Stimulated activated CD8-positive, alpha-beta memory T cell treated with anti-CD3 and anti-CD28 coated beads, Interleukin-15, amount 100 ng/mL, for 48 hours (primary cell): ENCODE results near the gene DMBX1.
A peak's percentile ranks its signal among the peaks of the same experiment; 100 is the strongest.

Experiments
- DNase-seq, 2 donors: peaks; one replicate each; pipeline ENCODE4 v3.0.0-alpha.2; 2020; ENCODE audit warnings: low read depth in 2 of 2

DMBX1 gene

DNA sequence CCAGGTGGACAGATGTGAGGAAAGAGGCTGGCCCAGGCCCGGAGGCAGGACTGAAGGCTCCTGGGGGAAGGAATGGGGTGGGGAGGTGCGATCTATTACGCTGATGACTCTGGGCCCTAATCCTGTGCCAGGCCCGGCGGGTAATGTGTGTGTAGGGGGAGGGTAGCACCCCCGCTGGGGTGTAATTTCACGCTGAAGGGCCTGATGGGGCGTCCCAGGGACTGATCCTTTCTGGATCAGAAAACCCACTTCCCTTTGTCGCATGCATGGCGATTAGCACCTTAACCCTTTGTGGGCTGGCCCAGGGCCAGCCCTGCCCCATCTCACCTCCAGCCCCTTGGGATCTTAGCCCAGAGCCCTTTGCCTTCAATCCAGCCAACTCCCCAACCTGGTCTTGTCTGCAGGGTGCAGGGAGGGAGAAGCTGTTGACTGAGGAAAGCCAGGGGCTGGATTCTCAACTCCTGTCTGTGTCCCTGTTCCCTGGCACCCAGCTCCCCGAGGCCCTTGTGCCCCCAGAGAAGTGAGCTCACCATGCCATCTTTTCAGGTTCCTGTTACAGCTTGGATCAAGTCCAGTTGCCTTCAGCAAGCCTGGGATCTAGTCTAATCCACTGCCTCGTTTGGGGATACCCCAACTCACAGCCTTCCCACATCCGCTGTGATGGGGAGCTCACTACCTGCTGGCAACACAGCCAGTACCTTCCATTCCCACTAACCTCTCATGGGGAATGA, 35.8 kb downstream of the DMBX1 start:
- DNase-seq = no peak

DNA sequence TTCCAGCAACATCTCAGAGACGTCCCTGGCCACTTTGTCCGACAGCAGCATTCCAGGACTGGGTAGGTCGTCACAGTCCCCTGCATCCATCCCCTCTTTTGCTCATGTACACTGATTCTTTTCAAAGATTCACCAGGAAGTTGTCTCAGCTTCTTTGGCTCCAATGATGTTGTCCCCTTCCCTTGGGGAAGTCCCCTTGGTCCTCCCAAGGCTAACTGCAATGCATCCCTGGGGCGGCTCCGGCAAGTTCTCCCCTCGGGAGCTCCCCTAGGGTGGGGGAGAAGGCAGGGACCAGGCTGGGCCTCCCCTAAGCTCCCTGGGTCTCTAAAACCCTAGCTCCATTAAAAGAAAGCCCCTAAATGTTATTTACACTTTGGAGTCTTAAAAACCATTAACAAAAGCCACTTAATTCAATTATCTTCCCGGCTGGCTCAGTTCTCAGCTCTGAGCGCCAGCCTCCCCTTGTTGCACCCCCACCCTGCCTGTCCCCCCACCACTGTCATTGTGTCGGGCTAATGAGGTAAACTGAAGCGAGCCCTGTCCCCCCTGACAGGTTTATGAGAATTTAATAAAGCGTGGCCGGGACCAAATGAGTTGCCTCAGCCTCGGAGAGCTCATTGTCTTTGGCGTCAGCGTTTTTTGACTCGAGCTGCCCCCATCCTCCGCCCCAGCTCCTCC, 36.5 kb downstream of the DMBX1 start:
- no peak for DNase-seq

DNA sequence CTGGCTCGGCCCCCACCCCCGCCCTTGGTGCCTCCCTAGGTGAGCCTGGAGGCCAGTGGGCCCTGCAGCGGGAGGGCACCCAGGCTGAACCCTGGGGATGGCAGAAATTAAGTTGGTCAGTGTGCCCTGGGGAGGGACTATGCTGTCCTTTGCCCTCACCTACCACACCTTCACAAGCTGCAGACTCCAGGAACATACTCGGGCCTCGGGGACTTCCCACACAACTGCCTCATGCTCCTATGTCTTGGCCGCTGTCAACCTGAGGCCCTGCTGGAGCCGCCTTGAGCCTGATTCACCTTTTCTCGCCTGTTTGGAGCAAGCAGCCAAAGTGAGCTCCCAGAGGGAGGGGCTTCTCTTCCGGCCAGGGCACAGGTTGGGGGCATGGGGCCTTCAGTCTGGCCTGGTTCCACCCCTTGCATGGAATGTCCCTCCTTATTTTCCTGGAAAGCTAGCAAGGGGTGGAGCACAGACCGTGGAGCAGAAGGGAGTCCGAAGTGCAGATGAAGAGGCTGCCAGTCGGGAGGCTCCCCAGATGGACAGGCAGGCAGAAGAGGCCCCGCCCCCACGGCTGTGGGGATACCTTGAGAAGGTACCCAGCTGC, 37.2 kb downstream of the DMBX1 start:
- DNase-seq = no peak

DNA sequence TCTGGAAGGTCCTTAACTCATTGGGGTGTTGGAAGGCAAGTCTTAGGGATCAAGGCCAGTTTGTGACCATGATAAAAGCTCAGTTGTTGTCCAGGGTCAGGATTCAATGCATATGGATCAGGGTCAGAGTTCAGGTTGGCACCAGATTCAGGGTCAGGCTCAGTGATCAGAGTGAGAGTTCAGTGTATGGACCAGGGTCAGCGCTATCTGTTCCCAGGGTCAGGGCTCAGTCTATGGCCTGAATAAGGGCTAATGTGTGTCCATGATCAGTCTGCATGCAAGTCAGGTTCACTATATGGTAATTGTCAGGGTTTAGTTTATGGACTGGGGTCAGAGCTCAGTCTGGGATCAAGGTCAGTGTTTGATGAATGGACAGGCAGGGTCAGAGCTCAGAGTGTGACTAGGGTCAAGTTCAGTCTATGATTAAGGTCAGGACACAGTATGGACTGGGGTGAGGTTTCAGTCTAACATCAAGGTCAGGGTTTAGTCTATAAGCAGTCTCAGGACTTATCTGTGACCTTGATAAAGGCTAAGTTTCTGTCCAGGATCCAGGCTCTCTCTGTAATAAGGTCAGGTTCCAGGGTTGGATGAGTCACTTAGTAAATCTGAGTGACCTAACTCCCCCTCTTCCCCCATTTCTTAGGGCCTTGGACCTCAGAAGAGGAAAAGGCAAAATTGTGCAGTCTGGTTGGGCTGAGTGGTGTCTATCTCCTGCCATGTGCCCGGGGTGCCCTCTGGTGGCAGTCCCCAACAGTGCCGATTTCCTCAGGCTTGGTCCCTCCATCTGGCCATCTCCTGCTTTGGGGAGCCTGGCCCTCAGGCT, 38.0 kb downstream of the DMBX1 start:
- peak; percentile 39 to 57 for DNase-seq

DNA sequence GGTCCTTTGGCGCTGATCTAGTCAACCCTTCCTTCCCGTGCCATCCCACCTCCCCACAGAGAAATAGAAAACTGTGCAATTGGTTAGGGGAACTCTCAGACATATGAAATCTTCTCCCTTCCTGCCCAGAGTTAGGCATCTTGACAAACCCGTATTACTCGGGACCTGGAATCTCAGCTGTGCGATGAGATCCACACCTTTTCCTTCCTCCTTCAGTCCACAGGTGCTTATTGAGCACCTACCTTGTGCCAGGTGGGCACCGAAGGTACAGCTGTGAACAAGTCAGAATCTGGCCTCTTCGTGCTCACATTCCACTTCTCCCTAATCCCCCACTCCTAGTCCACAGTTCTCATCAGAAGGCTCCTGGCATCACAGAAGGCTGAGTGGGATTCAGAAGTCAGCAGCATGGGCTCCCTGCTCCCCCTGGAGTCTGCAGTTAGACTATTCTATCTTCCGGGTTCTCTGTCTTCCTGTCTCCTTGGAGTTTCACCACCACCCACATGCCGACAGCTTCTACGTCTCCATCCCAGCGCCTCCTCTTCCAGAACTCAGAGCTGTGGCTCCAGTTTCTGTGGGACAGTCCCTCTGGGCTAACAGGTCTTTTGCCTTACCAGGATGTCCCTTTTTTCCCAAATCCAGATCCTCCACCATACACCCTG, 38.8 kb downstream of the DMBX1 start:
- no peak for DNase-seq

DNA sequence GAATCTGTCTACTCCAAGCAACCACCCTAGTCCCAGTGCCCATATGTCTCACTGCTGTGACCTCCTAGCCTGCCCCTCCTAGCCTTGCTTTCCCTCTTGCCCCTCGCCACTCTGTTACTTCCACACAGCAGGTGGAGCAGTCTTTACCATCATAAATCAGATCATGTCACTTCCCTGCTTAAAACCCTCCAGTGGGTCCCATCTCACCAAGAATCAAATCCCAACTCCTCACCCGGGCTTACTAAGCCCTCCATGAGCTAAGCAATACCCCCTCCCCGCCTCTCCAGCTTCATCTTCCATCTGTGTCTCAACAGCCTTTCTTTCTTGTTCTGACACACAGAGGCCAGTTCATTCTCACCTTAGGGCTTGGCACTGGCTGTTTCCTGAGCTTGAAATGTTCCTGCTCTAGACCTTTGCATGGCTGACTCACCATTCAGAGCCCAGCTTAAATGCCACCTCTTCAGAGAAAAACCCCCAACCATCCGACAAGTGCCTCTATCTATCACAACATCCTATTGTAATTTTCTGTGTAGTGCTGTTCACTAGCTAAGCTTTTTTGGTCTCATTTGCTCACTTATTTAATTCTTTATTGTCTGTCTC, 39.5 kb downstream of the DMBX1 start:
- DNase-seq = no peak

DNA sequence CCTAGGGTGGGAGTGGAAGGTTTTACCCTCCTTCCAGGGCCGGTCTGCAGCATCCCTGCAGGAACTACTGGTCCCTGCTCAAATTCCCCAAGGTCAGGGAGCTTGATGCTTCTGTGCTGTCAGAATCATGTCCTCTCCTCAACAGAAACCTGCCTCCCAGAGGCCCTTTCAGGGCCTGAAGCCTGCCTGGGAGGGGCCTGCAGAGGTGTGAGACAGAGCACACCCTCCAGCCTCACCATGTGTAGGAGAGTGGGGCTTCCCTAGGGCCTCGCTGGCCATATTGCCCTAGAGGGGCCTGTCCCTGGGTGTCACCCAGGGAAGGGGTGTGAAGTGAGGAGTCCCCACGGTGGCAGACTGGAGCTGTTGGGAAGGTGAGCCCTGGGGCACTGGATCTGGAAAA, 40.7 kb downstream of the DMBX1 start:
- DNase-seq = no peak

DNA sequence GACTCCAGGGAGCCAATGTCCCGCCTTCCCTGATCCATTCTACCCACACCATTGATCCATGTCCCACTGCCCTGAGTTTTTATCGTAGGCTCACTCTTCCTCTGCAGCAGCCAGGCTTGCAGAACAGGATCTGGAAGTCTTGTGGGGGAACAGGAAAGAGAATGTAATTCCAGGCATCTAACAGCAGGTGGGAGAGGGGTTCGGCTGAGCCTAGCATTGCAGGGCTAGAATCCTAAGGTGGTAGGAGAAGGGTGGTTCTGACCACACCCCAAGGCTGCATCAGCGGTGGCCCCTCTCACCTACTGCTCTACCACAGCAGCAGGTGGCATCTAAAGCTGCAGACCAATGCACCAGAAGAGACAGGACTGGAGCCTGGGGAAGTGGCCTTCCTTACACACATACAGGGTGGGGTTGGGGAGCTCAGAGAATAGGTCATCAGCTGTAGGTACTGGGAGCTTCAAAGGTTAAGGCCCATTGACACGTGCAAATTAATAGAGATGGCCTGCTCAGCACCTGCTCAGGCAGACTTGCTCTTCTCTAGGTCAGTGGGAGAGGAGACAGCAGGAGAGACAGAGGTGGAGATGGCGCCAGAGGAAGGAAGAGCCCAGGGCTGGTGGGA, 41.3 kb downstream of the DMBX1 start:
- DNase-seq = no peak

DNA sequence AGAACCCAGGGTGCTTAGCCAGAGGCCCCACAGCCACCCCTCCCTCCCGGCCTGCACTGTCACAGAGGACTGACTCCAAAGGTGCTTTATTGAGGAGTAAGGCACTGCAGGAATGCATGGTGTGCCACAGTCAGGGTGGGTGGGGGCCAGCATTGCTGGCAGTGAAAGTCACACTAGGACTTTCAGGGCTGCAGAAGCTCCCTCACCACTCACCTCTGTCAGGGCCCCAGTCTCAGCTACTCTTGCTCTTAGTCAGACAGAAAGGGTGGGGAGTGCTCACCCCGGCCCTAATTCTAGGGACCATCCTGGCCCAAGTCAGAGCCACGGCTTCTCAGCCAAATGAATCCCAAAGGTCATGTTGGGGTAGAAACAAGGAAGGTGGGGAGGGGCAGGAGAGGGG, 42.5 kb downstream of the DMBX1 start:
- DNase-seq = no peak

DNA sequence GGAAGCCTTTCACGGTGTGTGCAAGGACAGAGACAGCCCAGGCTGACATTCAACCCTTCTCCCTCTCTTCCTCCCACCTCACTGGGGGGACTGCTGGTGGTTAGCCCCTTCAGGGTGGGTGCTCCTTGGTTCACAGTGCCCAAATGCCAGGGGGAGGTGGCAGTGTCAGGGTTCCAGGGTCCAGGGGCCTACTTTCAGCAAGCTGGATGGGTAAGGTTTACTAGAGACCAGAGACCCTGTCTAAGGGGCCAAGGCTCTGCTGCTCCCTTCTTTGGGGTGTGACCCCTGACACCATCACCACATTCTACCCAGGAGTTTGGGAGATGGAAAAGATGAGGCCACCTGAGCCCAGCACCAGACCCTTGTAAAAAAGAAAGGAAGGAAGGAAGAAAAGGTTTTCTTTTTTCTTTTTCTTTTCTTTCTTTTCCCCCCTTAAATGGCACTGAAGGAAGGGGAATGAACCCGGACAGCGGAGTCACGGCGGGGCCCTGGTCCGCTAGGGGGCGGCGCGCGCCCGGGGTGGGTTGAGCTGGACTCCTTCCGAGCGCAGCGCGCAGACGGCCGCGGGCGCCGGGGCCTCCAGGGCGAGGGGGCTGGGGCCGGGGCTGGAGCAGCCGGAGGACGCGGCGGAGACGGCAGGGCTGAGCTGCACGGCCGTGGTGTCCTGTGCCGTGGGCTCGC, 43.0 kb downstream of the DMBX1 start:
- peak; percentile 53 to 54 for DNase-seq

DNA sequence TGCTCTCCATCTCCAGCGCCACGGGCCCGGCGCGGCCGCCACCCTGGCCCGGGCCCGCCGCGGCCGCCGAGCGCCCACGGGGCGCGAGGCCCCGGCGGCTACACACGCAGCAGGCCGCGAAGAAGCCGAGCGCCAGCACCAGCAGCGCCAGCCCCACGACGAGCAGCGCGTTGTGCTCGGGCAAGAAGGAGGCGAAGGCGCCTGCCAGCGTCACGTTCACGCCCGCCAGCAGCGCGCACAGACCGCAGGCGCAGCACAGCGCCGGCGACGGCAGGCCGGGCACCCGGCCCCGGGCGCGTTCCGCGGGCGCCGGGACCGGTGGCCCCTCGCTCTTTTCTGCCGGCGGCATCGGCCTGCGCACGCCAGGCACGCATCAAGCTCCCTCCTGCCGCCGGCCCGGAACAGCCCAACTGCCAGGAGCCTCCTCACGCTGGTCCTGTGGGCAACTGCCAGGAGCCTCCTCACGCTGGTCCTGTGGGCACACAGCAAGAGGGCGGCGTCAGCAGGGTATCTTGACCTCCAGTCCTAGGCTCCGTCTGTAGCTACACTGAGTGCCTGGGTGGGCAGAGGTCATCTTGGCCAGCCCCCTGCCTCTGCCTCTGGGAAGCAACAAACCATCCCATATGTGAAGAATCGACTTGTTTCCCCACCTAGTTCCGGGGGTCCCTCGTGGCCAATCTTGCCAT, 43.7 kb downstream of the DMBX1 start:
- DNase-seq = peak in 1 of 2 donors; percentile 24

DNA sequence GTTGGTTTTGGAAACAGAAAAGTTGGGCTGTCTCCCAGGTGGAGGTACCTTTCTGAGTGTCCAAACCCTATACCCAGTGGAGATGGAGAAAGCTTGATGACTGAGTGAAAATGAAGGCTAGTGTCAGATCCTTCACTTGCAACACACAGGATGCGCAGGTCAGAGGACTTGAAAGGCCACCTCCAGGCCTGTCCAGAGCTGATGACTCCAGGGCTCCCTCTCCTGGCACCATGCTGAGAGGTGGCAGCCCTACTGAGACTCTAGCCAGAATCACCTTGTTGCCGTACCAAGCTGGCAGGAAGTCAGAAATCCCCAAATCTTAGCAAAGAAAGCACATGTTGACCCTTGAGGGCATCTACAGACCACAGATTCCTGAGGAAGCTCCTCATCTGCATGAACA, 45.4 kb downstream of the DMBX1 start:
- peak in 1 of 2 donors; percentile 17 for DNase-seq

DNA sequence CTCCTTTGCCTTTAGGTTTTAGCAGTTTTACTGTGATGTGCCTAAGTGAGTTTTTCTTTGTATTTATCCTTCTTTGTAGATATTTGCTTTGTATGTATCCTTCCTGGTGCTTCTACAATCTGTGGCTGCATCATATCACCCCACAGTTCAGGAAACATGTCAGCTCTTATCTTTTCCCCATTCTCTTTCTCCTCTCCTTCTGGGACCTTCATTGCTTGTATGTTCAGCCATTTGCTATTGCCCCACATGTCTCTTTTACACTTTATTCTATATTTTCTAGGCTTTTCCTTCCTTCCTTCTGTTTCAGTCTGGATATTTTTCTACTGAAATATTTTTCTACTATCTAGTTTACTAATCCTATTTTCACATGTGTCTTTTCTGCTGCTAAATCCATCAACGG, 46.9 kb downstream of the DMBX1 start:
- no peak for DNase-seq

DNA sequence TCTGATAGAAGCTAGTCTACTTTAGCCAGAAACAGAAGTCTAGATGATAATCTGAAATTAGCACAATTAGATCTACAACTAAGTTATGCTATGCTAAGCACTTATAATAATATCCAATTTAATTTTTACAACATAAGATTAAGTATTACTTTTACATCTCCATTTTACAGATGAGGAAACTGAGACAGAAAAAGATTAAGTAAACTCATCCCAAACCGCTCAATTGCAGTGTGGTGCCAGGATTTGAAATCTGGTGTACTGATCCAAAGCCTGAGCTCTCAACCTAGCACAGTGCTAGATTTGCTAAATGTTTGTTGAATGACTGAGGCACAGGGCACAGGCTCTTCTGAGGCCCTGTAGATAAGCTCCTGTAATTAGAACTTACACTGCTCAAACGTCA, 48.0 kb downstream of the DMBX1 start:
- no peak for DNase-seq

DNA sequence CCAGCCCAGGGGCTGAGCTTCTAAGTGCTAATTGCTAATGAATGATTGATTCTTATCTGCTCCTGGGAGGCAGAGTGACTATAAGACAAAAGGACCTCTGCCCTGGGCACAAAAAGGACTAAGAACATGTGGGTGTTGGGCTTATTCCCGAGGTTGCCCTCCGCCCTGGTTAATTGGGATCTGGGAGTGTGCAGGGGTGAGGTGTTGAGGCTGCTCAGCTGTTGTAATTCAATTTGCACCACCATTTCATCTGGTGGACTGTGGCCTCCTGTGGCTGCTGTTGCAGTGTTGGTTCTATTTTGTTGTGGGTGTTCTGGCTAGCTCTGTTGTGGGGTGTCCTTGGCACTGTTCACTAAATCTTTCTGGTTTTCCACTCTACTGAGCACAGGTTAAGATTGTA, 48.5 kb downstream of the DMBX1 start:
- no peak for DNase-seq
